Bronchus fibroblast of lung (primary cell): Measurements from ENCODE around the gene ODAPH. TPM values are rescaled to one million over a fixed set of nuclear protein-coding genes. Genes with fewer than 3 reads are reported as not detected.

Source experiments
- total RNA-seq: library from RNA; depleted of rRNA; stranded (reverse); fragments of >200 nt; gene quantifications from 2 replicates; pipeline ENCODE4 v1.2.3, GENCODE V29; 2015

Gene ODAPH, protein sequence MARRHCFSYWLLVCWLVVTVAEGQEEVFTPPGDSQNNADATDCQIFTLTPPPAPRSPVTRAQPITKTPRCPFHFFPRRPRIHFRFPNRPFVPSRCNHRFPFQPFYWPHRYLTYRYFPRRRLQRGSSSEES
- not detected in 2 replicates for total RNA-seq

DNA sequence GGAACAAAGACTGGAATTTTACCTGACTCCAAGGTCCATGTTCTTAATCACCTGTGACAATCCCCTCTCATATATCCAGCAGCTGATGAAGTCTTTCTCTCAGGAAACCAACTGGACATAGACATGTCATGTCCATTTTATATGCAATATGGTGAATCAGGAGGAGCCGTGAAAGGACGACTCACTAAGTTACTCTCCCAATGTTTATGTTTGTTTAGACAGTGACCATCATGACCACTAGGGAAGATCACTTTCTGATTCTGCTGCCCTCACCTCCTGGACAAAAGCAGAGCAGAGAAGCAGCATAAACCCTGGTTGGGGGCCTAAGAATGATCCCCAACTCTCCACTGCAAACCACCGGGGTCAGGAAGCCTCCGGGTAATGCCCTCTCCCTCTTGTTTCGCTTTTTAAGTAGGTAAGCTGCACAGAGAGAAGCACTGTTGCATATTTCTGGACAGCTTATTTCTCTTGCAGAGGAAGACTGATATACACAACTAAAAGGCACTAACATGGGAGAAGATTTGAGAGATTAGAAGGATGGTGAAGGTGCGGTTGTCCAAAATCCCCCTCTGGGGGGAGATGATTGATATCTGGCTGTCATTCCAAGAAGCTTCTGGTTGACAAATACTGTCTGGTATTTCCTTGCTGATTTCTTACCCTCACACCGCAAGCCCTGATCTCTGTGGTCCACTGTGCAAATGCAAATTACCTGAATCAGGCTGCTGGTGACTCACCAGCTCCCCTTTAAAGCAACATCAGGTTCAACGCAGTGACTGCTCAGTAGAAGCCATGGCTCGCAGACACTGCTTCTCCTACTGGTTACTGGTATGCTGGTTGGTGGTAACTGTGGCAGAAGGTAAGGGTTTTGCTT, at the start of gene ODAPH:
Gene ODAPH (plus strand): TSS at position 773 of the 871 bp plus-strand sequence. CDS start 17 bp downstream, at position 790.

DNA sequence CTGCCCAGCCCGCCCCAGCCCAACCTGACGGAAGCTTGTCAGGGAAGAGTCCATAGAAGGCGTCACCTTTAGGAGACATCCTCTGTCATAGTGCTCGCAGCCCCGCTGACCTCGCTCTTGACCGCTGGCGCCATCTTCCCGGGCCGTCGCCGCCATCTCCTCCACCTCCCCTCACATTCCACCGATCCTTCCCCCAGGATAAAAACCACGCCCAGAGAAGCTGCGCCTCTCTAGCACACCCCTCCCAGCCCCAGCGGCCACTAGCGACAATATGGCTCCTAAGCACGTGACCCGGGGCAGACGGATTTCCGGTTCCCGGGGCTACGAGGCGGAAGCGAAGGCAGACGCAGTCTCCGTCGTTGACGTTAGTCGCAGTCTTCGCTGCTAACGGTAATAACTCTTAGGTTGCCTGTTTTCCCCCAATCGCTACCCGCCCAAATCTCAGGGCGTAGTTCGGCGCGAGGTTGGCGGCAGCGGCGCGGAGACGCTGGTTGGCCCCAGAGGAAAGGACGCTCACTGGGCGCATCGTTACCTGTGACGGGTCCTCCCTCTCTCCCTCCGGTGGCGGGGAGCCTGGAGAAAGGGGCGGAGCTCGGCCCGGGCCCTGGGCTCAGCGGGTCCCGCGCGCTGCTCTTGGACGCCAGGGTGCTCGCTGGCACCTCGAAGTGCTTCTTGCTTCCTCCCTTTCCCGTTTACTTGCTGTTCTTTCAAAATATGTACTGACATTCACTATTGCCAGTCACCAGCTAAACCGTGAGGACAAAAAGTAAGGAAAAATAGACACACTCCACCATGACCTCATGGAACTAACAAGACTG, 41.5 kb upstream of the ODAPH start, which contains the start of the genes RCHY1 and THAP6:
Gene RCHY1 (minus strand): TSS at position 273 of the 818 bp plus-strand sequence. CDS start 117 bp downstream, at position 156.
Gene THAP6 (plus strand): TSS at position 343 of the 818 bp plus-strand sequence. CDS start 980 bp downstream, outside the sequence.

Other genes starting within 250 kb of the ODAPH start
- gene RCHY1, start 41.7 kb upstream of the ODAPH start, total RNA-seq, result 8.2 and 9.2 TPM in 2 replicates
- gene THAP6, start 41.6 kb upstream of the ODAPH start, total RNA-seq, result 6.7 and 8.6 TPM in 2 replicates
- 0.45 and 0.84 TPM in 2 replicates for gene CDKL2, start 74.5 kb downstream of the ODAPH start, total RNA-seq
- gene G3BP2, start 117.3 kb downstream of the ODAPH start, total RNA-seq, result 83.5 and 93.6 TPM in 2 replicates
- gene USO1, start 168.5 kb downstream of the ODAPH start, total RNA-seq, result 56.9 and 73.5 TPM in 2 replicates